Left lung (tissue), 10 donors: ENCODE results near the gene RAB12. TPM values are rescaled to one million over a fixed set of nuclear protein-coding genes. Genes with fewer than 3 reads are reported as not detected.
"Not testable (repeated sequence)": the region's sequence is repeated elsewhere in the genome, so short reads cannot be mapped to it uniquely, and the experiment has no call there.

Experiments
- ATAC-seq: fragments of 200-7000 bp; cut with Tn5 transposase; one replicate; pipeline ENCODE4 v1.9.1; 2020; ENCODE audit warnings: moderate library complexity
- DNase-seq, 4 donors: peaks; one replicate each; pipeline ENCODE4 v3.0.0-alpha.2; 2013 to 2020
- H3K27ac ChIP-seq, 2 donors: fragments of 200-600 bp; sonication (generic) in 1 of 2; one replicate each; pipeline versions ENCODE4 v1.5.0 to v1.8.0; 2020 to 2021
- H3K27me3 ChIP-seq, 2 donors: fragments of 200-600 bp; sonication (generic) in 1 of 2; one replicate each; pipeline versions ENCODE4 v1.5.0 to v1.8.0; 2020 to 2021
- H3K36me3 ChIP-seq, 2 donors: fragments of 200-600 bp; sonication (generic) in 1 of 2; one replicate each; pipeline versions ENCODE4 v1.5.0 to v1.8.0; 2020 to 2021
- H3K4me1 ChIP-seq, 2 donors: fragments of 200-600 bp; one replicate each; pipeline ENCODE4 v1.8.0; 2021
- H3K4me3 ChIP-seq, 2 donors: fragments of 200-600 bp; sonication (generic) in 1 of 2; one replicate each; pipeline versions ENCODE4 v1.5.0 to v1.8.0; 2020 to 2021; ENCODE audit warnings: mild to moderate bottlenecking in 1 of 2
- H3K9me3 ChIP-seq, 2 donors: fragments of 200-600 bp; sonication (generic) in 1 of 2; one replicate each; pipeline versions ENCODE4 v1.5.0 to v1.8.0; 2020 to 2021
- intact Hi-C, 2 donors: fragments of 100-400 bp; cut with DNase I; formaldehyde crosslinking; loops; one replicate each; pipeline versions ENCODE4 v1.11.2 to v1.14.2; 2022
- polyA plus RNA-seq, 6 donors: library from polyadenylated mRNA; unstranded; fragments of 120-200 nt; gene quantifications; one replicate each; pipeline ENCODE4 v1.2.1, GENCODE V29; 2013; ENCODE audit not compliant: insufficient read length in 6 of 6
- total RNA-seq, 2 donors: library from RNA; stranded (reverse); fragmentation: NEBNext Ultra II Directional; extraction: Animal tissue kit (Norgen Biotek cat#: 25700); gene quantifications; one replicate each; pipeline ENCODE4 v1.2.1, GENCODE V29; 2021
- TF ChIP-seq, protein P1 (sequence below), 2 donors: fragments of 200-600 bp; sonication (generic) in 1 of 2; IDR thresholded peaks; one replicate each; pipeline versions ENCODE4 v1.5.0 to v1.8.0; 2021; ENCODE audit warnings: antibody characterized with exemption in 2 of 2
- donor health status: DM: no; HTN: yes; CAD: no.
- donor health status: DM: no; HTN: no; CAD: no.

The RAB12 gene
- total and polyA plus RNA-seq, 8 donors: 41.4 to 60.0 (median 51.3) TPM

DNA sequence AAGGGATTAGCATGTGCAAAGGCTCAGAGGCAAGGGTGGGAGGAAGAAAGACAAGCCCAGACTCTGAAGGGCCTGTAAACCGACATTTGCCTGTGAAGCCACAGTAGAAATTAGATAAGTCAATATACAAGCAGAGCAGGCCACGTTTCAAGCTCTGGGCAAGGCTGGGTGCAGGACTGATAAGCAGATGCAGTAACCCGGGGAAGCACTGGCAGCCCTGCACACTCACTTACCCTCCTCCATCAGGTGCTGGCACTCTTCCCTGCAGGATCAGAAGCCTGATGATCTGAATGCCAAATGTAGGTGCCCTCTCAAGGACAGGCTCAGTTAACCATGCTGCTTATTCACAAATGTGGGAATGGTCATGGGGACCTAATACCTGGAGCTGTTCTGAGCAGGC lies 46.3 kb upstream of the RAB12 start:
- ATAC-seq: no peak
- no peak overlapping the region for H3K4me3 ChIP-seq
- intact Hi-C loops: no loop called here
- H3K9me3 ChIP-seq: no peaks in the 10 kb centered on the region
- TF ChIP-seq, protein P1, sequence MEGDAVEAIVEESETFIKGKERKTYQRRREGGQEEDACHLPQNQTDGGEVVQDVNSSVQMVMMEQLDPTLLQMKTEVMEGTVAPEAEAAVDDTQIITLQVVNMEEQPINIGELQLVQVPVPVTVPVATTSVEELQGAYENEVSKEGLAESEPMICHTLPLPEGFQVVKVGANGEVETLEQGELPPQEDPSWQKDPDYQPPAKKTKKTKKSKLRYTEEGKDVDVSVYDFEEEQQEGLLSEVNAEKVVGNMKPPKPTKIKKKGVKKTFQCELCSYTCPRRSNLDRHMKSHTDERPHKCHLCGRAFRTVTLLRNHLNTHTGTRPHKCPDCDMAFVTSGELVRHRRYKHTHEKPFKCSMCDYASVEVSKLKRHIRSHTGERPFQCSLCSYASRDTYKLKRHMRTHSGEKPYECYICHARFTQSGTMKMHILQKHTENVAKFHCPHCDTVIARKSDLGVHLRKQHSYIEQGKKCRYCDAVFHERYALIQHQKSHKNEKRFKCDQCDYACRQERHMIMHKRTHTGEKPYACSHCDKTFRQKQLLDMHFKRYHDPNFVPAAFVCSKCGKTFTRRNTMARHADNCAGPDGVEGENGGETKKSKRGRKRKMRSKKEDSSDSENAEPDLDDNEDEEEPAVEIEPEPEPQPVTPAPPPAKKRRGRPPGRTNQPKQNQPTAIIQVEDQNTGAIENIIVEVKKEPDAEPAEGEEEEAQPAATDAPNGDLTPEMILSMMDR (IDR thresholded peaks at IDR 0.05): no peak
- DNase-seq: no peak
- H3K4me1 ChIP-seq: no peaks in the 10 kb centered on the region
- H3K27me3 ChIP-seq: no peaks in the 10 kb centered on the region
- no peaks in the 10 kb centered on the region for H3K36me3 ChIP-seq
- H3K27ac ChIP-seq: no peak overlapping the region

- Histone ChIP-seq H3K4me3 (no peak overlapping the region), H3K27ac (no peak overlapping the region), H3K27me3 (no peaks in the 10 kb centered on the region), H3K9me3 (no peaks in the 10 kb centered on the region), H3K36me3 (no peaks in the 10 kb centered on the region), H3K4me1 (no peaks in the 10 kb centered on the region)
- intact Hi-C loops: no loop called here
- DNase-seq: no peak
- ATAC-seq: no peak
- TF ChIP-seq, protein P1 (IDR thresholded peaks at IDR 0.05): no peak
Observed at GRCh38 chr18:8571399-8571798, 37.8 kb upstream of the RAB12 start.

DNA sequence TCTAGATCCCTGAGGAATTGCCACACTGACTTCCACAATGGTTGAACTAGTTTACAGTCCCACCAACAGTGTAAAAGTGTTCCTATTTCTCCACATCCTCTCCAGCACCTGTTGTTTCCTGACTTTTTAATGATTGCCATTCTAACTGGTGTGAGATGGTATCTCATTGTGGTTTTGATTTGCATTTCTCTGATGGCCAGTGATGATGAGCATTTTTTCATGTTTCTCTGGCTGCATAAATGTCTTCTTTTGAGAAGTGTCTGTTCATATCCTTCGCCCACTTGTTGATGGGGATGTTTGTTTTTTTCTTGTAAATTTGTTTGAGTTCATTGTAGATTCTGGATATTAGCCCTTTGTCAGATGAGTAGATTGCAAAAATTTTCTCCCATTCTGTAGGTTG lies 35.5 kb upstream of the RAB12 start:
- H3K9me3 ChIP-seq, intact Hi-C loops, H3K27me3 ChIP-seq, H3K4me3 ChIP-seq, ATAC-seq, H3K4me1 ChIP-seq, H3K27ac ChIP-seq, H3K36me3 ChIP-seq, DNase-seq: not testable (repeated sequence)

DNA sequence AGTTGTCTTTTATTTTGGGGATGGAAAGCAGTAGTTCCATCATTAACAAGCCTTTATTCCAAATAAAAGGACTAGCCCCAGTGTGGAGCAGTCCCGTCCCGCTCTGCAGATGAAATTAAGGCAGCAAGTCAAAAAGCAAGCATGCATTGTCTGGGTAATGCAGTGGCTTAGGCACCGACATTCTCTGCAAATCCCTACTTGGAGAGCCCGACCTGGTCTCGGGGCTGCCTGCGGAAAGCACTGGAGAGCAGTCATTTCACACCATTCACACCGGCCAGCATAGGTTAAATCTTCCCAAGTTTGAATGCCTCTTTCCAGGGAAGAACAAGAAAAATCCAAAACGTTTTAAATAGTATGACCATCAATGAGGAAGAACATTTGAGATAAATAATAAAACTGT lies 24.4 kb upstream of the RAB12 start:
- DNase-seq: no peak
- Histone ChIP-seq H3K4me3 (no peak overlapping the region), H3K27ac (no peak overlapping the region), H3K4me1 (no peaks in the 10 kb centered on the region), H3K27me3 (peaks cover 0 to 4% of the 10 kb centered on the region in 2 donors), H3K9me3 (no peaks in the 10 kb centered on the region), H3K36me3 (no peaks in the 10 kb centered on the region)
- no peak for ATAC-seq
- TF ChIP-seq, protein P1 (IDR thresholded peaks at IDR 0.05): no peak
- intact Hi-C loops: no loop called here

DNA sequence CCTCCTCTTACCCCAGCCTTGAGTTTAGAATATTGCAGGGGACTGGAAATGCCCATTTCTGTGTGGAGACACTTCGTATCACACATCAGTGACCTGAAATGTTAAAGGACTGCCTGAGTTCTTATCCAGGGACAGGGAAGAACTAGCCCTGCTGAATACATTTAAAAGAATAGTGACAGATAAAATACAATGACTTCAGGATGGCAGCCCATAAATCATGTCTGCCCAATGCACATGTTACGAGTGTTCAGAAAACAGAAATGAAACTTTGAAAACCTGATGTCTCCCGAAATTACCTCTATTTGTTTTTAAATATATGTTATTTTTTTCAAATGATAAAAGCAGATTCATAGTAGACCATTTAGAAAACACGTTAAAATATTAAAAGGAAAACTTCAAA lies 22.3 kb upstream of the RAB12 start:
- ATAC-seq (no peak), DNase-seq (no peak)
- TF ChIP-seq, protein P1 (IDR thresholded peaks at IDR 0.05): no peak
- Histone ChIP-seq H3K9me3 (peaks cover 0 to 4% of the 10 kb centered on the region in 2 donors), H3K27me3 (peaks cover 0 to 4% of the 10 kb centered on the region in 2 donors), H3K4me1 (no peaks in the 10 kb centered on the region), H3K4me3 (no peak overlapping the region), H3K27ac (no peak overlapping the region), H3K36me3 (no peaks in the 10 kb centered on the region)
- intact Hi-C loops: no loop called here

DNA sequence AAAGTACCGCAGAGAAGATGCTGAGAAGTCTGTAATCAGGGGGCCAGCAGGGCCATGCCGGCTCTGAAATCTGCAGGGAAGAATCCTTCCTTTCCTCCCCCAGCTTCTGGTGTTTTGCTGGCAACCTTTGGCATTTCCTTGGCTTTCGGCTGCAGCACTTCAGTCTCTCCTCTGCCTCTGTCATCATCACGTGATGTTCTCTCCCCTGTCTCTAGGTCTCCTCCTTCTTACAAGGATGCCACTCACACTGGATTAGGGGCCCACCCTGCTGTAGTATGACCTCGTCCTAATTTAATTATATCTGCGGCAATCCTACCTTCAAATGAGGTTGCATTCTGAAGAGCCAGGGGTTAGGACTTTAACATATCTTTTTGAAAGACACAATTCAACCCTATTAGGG lies 13.8 kb upstream of the RAB12 start:
- H3K27ac ChIP-seq: no peak overlapping the region
- ATAC-seq (no peak), DNase-seq (no peak)
- TF ChIP-seq, protein P1 (IDR thresholded peaks at IDR 0.05): no peak
- H3K36me3 ChIP-seq: no peaks in the 10 kb centered on the region
- peaks cover 0 to 3% of the 10 kb centered on the region in 2 donors for H3K9me3 ChIP-seq
- H3K27me3 ChIP-seq: no peaks in the 10 kb centered on the region
- intact Hi-C loops: no loop called here
- no peak overlapping the region for H3K4me3 ChIP-seq
- H3K4me1 ChIP-seq: no peaks in the 10 kb centered on the region
